ENCODE measurements around the gene P2RY11.

Gene P2RY11

GRCh38 chr19:10093295-10094186, 18.0 kb upstream of the P2RY11 start:
- DNase-seq (ENCODE audit: low read depth) = no peak

GRCh38 chr19:10095622-10095947, 15.9 kb upstream of the P2RY11 start:
- no peak for DNase-seq (ENCODE audit: low read depth)

GRCh38 chr19:10095948-10096614, 15.4 kb upstream of the P2RY11 start:
- peak; percentile 79 for DNase-seq (ENCODE audit: low read depth)

GRCh38 chr19:10096615-10096963, 14.9 kb upstream of the P2RY11 start:
- no peak for DNase-seq (ENCODE audit: low read depth)

GRCh38 chr19:10100163-10100785, 11.2 kb upstream of the P2RY11 start:
- DNase-seq (ENCODE audit: low read depth) = no peak

GRCh38 chr19:10102787-10103236, 8.7 kb upstream of the P2RY11 start:
- DNase-seq (ENCODE audit: low read depth) = no peak

- no peak for DNase-seq (ENCODE audit: low read depth)
Measured at GRCh38 chr19:10104130-10104513, 7.4 kb upstream of the P2RY11 start.

- no peak for DNase-seq (ENCODE audit: low read depth)
Measured at GRCh38 chr19:10104665-10105508, 6.6 kb upstream of the P2RY11 start.

GRCh38 chr19:10105509-10106099, 5.9 kb upstream of the P2RY11 start:
- DNase-seq (ENCODE audit: low read depth) = no peak

GRCh38 chr19:10106100-10106936, 5.2 kb upstream of the P2RY11 start, which contains the start of gene PPAN:
Gene PPAN, plus strand, starts transcription at chr19:10106362. Its CDS starts 33 bp downstream, at chr19:10106395.
- peak; percentile 98 for DNase-seq (ENCODE audit: low read depth)

- no peak for DNase-seq (ENCODE audit: low read depth)
Measured at GRCh38 chr19:10107254-10107653, 4.2 kb upstream of the P2RY11 start.

- no peak for DNase-seq (ENCODE audit: low read depth)
Measured at GRCh38 chr19:10107817-10108367, 3.6 kb upstream of the P2RY11 start.

GRCh38 chr19:10109528-10109927, 2.0 kb upstream of the P2RY11 start:
- DNase-seq (ENCODE audit: low read depth) = no peak

GRCh38 chr19:10110076-10110971, 1.2 kb upstream of the P2RY11 start:
- DNase-seq (ENCODE audit: low read depth) = no peak

- DNase-seq (ENCODE audit: low read depth) = no peak
Measured at GRCh38 chr19:10110972-10111317, 548 bp upstream of the P2RY11 start.

GRCh38 chr19:10112037-10112761, 706 bp downstream of the P2RY11 start:
- DNase-seq (ENCODE audit: low read depth) = no peak

GRCh38 chr19:10112895-10113591, 1.6 kb downstream of the P2RY11 start:
- DNase-seq (ENCODE audit: low read depth) = no peak

- no peak for DNase-seq (ENCODE audit: low read depth)
Measured at GRCh38 chr19:10113592-10113963, 2.1 kb downstream of the P2RY11 start.

Measured in fibroblast of the conjunctiva (primary cell).